OCI-LY7 (cell line): ENCODE results near the gene SLX4IP.

ENCODE experiments used
- EZH2phosphoT487 ChIP-seq: fragments of 200-600 bp; sonication (generic); IDR thresholded peaks from 2 replicates; pipeline ENCODE4 v1.6.1; 2018; ENCODE audit warnings: low read depth, borderline replicate concordance, mild to moderate bottlenecking, mixed run types, antibody characterized with exemption, low read length, moderate library complexity, mixed read lengths
- TF ChIP-seq, protein P1 (sequence below): fragments of 200-600 bp; sonication (generic); conservative IDR thresholded peaks from 2 replicates; pipeline ENCODE4 v1.5.1; 2014; ENCODE audit warnings: mild to moderate bottlenecking, antibody characterized with exemption, low read length, moderate library complexity, mixed read lengths

DNA sequence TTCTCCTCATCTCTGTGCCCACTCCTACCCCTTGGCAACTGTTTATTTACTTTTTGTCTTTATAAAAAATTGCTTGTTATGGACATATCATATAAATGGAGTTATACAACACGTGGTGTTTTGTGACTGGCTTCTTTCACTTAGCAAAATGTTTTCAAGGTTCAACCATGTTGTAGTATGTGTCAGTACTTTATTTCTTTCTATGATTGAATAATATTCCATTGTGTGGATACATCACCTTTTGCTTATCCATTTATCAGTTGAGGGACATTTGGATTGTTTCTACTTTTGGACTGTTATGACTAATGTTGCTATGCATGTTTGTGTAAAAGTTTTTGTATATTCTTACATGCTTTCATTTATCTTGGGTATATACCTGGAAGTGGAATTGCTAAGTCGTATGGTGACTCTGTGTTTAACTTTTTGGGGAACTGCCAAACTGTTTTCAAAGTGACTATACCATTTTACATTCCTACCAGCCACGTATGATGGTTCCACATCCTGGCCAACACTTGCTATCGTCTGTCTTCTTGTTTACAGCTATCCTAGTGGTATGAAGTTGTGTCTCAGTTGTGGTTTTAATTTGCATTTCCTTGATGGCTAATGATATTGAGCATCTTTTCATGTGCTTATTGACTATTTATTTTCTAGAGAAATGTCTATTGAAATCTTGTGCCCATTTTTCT lies 84.4 kb downstream of the SLX4IP start:
- TF ChIP-seq, protein P1, sequence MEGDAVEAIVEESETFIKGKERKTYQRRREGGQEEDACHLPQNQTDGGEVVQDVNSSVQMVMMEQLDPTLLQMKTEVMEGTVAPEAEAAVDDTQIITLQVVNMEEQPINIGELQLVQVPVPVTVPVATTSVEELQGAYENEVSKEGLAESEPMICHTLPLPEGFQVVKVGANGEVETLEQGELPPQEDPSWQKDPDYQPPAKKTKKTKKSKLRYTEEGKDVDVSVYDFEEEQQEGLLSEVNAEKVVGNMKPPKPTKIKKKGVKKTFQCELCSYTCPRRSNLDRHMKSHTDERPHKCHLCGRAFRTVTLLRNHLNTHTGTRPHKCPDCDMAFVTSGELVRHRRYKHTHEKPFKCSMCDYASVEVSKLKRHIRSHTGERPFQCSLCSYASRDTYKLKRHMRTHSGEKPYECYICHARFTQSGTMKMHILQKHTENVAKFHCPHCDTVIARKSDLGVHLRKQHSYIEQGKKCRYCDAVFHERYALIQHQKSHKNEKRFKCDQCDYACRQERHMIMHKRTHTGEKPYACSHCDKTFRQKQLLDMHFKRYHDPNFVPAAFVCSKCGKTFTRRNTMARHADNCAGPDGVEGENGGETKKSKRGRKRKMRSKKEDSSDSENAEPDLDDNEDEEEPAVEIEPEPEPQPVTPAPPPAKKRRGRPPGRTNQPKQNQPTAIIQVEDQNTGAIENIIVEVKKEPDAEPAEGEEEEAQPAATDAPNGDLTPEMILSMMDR = no peak
- no peak for TF ChIP-seq EZH2phosphoT487
